GM19395 (cell line): ENCODE data around the gene FLNB.

Experiments used
- ATAC-seq: cut with Tn5 transposase; IDR thresholded peaks from one replicate; pipeline ENCODE4 v1.9.1; 2021; ENCODE audit warnings: mild to moderate bottlenecking, moderate library complexity; ENCODE audit not compliant: unreplicated experiment

Gene FLNB

DNA sequence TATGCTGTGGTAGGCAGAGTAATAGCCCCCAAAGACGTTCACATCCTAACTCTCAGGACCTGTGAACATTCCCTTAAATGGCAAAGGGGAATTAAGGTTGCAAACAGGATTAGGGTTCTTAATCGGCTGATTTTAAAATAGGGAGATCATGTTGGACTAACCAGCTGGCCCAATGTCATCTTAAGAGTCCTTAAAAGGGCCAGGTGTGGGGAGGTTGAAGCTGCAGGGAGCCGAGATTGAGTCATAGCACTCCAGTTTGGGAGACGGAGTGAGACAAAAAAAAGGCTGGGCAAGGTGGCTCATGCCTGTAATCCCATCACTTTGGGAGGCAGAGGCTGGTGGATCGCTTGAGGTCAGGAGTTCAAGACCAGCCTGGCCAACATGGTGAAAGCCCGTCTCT lies 1.6 kb upstream of the FLNB start:
- ATAC-seq, result no peak

DNA sequence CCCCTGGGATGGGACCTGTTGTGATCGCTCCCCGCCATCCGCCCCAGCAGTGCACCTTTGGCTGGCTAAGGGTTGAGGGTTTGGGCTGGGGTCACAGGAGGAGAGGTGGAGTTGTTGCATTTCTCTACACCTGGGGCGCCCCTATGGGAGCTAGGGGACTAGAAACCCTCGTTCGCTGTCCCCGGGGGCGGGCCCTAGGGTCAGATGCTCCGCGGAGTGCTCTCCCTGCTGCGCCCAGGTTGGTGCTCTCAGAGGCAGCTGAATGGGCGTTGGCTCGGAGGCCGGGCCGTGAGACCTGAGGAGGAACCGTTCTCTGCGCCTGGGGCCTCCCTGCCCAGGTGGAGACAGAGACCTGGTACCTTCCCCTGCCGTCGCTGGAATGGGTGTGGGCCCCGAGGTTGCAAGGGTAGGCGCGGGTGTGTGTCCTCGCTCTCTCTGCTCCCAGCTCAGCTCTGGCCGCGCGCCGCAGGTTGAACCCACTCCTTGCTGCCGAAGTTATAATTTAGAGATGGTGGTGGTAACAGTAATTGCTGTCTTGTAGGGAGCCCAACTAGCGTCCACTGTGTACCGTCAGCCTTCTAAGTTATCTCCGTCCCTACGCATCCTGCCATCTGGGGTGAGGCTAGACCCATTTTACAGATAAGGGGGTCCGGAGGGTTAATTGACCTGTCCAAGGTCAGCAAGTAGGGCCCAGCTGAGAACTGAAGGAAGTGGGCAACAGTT lies 965 bp downstream of the FLNB start:
- peak; percentile 31 for ATAC-seq

- ATAC-seq, result no peak
These were observed 1.7 kb downstream of the FLNB start for GRCh38 chr3:58009749-58010535.

DNA sequence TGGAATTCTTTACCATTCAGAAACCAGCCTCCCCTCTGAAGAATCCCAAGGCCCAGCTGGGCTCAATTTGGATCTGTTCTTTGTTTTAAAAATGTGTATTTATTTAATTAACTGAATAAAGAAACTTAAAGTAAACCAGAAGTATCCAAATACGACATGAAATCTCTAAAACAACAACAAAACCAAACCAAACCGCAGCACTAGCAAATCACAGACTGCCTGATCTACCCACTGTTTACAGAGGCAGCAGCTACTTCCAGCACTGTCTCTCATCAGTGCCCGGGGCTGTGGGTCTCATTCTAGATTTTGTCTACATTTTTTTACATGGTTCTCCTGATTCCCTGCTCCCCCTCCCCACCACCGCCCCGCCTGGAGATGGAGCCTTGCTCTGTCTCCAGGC lies 2.3 kb downstream of the FLNB start:
- ATAC-seq, result no peak

DNA sequence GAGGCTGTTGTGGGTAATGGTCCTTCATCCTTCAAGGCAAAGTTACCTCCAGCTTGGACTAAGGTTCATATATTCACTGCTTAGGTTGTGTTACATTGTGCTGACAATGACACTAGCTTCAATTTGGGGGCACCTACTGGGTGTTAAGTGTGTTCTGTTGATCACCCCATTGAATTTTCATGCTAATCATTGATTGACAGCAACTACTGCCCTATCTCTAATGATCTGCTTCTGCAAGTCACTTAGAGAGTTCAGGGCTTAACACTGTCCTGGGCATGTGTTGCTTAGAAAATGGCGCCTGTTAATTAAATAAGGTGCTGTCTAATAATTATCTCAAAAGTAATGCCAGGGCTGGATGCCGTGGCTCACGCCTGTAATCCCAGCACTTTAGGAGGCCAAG lies 3.4 kb downstream of the FLNB start:
- ATAC-seq, result no peak

DNA sequence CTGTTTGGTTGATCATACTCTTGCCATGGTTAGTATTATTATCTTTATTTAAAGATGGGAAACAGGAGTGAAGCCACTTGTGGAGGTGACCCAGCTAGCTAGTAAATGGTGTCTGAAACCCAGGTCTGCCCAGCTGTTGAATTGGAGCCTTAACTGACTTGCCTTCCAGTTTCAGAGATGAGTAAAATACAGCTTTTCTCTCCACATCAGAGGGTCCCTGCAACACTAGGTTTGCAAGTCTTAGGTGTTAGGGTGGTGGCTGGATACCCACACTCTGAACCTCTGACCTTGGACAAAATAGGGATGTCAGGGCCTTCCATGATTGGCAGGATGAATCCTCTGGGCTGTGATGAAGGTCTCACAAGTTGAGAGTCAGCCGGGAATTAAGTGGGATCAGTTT lies 4.1 kb downstream of the FLNB start:
- ATAC-seq, result peak; percentile 46

DNA sequence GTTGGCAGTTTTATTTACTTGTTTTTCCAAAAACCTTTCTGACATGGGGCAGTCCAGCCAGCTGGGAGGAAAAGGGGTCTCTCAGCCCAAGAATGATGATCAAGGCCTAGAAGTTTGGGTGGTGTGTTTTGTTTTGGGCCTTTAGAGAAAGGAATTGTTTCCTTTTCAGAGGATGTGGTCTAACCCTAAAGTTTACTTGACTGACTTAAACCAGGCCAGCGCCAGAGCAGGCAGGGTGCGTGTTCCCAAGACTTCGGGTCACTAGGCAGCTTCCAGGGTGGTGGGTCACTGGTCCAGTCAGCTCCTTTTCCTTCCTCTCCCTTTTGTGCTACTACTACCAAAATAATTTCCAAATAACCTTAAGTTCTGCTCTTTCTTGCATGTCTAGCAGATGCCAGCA lies 4.9 kb downstream of the FLNB start:
- ATAC-seq, result no peak

DNA sequence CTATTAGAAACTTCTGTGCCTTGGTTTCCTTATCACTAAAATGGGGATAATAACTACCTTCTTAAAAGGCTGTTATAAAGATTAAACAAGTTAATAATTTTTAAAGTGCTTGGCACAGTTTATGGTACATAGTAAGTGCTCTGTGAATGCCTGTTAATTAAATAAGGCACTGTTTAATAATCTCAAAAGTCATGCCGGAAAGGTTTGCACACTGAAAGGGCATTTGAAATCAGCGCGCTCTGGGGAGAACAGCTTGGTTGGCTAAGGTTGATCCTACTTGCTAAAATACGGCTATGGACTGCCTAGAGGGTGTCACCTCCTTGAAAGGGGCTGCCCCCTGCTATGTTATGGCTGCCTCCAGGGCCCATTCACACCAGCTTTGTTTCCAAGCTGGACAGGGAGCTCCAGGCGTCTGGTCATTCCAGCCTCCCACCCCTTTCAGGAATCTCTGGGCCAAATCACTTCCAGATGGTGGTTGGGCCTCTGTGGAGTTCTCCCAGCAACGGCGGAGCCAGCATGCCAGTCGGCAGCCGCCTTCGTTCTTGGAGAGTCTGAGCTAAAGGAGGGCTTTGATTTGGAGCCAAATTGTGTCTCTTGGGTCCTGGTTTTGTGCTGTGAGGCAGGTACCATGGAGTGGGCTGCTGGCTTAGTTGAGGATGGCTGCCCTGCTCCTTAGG lies 5.9 kb downstream of the FLNB start:
- no peak for ATAC-seq

DNA sequence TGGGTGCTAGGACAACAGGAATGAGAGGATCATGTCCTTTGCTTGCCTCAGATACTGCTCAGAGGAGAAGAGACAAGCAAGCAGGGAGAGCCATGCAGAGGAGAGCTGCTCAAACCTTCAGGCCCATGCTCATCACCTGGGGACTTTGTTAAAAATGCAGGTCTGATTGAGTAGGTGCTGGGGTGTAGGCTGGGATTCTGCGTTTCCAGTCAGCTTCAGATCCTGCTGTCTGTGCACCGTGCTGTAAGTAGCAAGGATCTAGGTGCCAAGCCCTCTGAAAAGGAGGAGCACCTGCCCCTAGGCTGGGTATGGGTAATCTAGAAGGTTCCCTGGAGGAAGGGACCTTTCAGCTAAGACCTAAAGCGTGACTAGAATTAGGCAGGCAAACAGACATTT lies 7.3 kb downstream of the FLNB start:
- ATAC-seq, result no peak

DNA sequence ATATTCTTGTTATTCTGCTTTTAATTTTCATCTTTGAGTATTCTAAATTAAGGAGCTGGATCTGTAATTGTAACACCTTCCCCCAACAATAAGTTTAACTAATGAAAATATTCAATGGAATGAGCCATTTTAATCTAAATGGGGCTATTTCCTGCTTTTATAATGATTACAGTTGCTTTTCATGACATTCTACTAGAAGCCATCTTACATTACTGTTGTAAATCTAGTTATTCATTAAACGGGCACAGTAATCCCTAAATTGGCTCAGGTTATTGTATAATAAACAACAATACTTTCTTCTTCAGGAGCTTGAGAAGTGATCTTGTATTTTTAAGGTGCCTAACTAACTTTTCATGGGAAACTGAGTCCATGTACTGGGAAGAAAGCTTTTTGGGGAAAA lies 8.5 kb downstream of the FLNB start:
- no peak for ATAC-seq

DNA sequence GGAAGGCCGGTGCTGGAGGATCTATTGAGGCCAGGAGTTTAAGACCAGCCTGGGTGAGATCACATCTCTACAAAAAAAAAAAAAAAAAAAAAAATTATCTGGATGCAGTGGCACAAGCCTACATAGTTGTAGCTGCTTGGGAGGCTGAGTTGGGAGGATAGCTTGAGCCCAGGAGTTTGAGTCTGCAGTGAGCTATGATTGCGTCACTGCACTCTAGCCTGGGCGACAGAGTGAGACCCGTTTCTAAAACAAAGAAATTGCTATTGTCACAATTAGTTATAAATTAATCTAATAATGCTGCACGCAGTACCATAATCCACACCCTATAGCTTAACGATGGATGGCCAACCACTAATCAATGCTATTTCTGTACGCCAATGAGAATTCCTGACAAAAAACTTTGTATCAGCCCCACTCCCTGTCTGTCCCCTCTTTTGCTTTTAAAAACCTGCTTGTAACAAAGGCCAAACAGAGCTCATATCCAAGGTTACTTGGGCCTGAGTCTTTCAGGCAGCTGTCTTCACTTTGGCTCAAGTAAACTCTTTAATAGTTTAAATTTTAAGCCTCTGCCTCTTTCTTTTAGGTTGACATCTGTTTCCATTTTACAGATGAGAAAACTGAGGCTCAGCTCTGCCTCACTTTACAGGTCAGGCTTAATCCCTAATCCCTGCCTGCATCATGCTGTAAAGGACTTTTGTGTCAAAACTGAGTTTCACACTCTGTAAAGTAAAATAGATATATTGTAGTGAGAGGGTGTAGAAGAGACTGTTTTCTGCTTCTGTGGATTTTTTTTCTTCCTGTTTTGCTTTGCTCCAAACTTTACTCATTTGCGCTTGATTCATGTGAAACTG lies 10.9 kb downstream of the FLNB start:
- ATAC-seq, result no peak

GRCh38 chr3:58020783-58021071 lies 12.5 kb downstream of the FLNB start:
- no peak for ATAC-seq

GRCh38 chr3:58021072-58021959 lies 13.1 kb downstream of the FLNB start:
- no peak for ATAC-seq

DNA sequence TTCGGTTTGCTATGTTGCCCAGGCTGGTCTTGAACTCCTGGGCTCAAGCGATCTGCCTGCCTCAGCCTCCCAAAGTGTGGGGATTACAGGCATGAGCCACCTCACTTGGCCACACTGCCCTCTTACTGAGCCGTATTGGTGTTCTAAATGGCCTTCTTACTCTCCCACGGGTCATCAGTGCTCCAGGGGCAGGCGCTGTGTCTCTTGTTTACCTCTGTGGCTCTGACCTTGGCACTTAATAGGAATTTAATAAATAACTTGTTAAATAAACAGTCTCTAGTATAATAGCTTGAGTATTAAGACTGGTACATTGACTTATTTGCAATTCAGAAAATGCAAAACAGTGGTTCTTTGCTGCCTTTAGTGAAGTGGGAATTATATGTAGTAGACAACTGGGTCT lies 13.7 kb downstream of the FLNB start:
- no peak for ATAC-seq

- no peak for ATAC-seq
These were observed 14.3 kb downstream of the FLNB start for GRCh38 chr3:58022490-58022889.

DNA sequence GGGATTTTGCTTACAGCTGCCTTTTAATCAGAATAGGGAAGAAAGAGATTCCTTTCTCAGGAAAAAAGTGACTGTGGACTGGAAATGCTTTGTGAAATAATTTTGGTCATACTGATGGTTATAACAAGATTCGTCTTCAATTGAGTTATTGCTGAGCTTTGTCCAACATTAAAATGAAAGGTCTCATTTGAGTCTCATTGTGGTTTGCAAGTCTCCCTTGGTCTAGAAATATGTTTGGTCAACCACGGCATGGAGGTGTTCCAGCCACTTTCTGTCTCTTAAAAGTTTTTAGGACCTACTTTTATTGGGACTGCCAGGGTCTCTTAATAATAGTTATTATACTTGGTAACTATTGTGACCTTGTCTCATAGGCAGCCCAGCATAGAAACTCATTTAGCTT lies 15.3 kb downstream of the FLNB start:
- ATAC-seq, result no peak

- ATAC-seq, result no peak
These were observed 17.2 kb downstream of the FLNB start for GRCh38 chr3:58025406-58025805.

DNA sequence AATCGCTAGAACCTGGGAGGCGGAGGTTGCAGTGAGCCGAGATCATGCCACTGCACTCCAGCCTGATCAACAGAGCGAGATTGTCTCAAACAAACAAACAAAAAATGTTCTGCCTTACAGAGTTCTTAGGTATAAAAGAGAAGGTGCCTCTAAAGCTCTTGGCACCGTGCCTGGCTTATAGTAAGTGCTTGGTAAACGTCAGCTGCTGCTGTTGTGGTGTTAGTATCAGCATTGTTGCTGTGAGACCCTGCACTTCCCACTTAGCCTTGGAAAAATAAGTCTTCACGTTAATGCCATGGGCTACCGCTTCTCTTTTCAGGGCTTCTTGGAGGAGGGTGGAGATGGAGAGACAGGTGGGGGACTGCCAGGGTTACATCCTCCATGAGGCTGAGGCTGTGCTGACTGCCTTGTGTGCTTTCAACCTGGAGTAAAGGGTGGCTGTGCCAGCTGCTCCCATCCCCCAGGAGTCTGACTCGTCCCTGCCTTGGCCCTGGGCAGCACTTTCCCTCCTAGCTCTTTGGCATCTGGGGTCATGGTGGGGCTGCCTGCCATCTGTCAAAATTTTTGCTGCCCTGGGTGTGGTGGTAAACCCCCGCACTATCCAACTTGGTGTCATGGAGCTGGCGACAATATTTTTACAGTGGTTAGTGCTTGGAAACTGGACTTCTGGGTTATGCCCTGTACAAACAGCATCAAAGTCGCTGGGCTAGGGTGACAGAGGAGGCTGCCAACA lies 17.8 kb downstream of the FLNB start:
- ATAC-seq, result no peak

DNA sequence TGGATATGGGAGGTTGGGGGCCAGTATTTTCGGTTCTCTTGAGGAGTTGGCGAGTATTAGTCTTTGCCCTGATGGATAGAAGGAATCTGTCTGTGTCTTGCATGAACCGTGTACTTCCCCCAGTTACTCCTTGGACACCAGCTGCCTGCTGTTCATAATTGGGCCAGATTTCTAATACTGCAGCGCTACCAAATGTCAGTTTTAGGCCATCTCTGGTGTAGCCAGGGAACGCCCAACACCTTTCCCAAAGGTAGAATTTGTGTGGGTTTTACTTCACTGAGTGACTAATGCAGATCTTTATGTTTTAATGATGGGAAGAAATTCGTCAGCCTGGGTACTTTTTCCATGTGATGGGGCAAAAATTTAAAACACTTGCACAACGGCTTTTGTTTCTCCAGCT lies 18.4 kb downstream of the FLNB start:
- ATAC-seq, result no peak
